HepG2 (cell line): ENCODE results near the gene TMEM63B. TPM values are rescaled to one million over a fixed set of nuclear protein-coding genes. Genes with fewer than 3 reads are reported as not detected.

Experiments used
- ATAD3A ChIP-seq: sonication (generic); formaldehyde crosslinking; IDR thresholded peaks from 2 replicates; pipeline ENCODE4 v1.4.0; 2020; ENCODE audit warnings: missing genetic modification reagents
- ATF3 ChIP-seq: sonication (generic); formaldehyde crosslinking; IDR thresholded peaks from 2 replicates; pipeline ENCODE4 v1.4.0; 2020; ENCODE audit warnings: missing genetic modification reagents
- CHD4 ChIP-seq: fragments of 200-600 bp; sonication (generic); IDR thresholded peaks from 2 replicates; pipeline ENCODE4 v1.7.0; 2017; ENCODE audit warnings: mild to moderate bottlenecking, low read length, borderline replicate concordance
- GTF3A ChIP-seq: sonication (generic); formaldehyde crosslinking; conservative IDR thresholded peaks from 2 replicates; pipeline ENCODE4 v1.4.0; 2020; ENCODE audit warnings: mild to moderate bottlenecking, missing genetic modification reagents
- HNF1B ChIP-seq: sonication (generic); formaldehyde crosslinking; IDR thresholded peaks from 2 replicates; pipeline ENCODE4 v1.5.1; 2020; ENCODE audit warnings: mild to moderate bottlenecking, moderate library complexity, missing genetic modification reagents
- IRF9 ChIP-seq: sonication (generic); formaldehyde crosslinking; IDR thresholded peaks from 2 replicates; pipeline ENCODE4 v1.8.0; 2022; ENCODE audit warnings: missing genetic modification reagents, mild to moderate bottlenecking, borderline replicate concordance
- KLF15 ChIP-seq: sonication (generic); formaldehyde crosslinking; IDR thresholded peaks from 2 replicates; pipeline ENCODE4 v1.8.1; 2023; ENCODE audit warnings: borderline replicate concordance, mild to moderate bottlenecking, inconsistent platforms, missing genetic modification reagents, mixed read lengths
- MAFK ChIP-seq, 2 experiments: IDR thresholded peaks in 1 of 2; conservative IDR thresholded peaks in 1 of 2; 2 replicates each; pipeline ENCODE4 v1.6.1; 2011; ENCODE audit warnings: improper control_type of control experiment in 2 of 2, low read length in 2 of 2
- MAX ChIP-seq: IDR thresholded peaks from 2 replicates; pipeline ENCODE4 v1.6.1; 2012; ENCODE audit warnings: inconsistent platforms
- MEIS1 ChIP-seq: sonication (generic); formaldehyde crosslinking; IDR thresholded peaks from 2 replicates; pipeline ENCODE4 v1.9.0; 2021; ENCODE audit warnings: mild to moderate bottlenecking, missing genetic modification reagents, moderate library complexity, borderline replicate concordance
- MIXL1 ChIP-seq: IDR thresholded peaks from 2 replicates; pipeline ENCODE4 v1.6.1; 2016
- MXD3 ChIP-seq: IDR thresholded peaks from 2 replicates; pipeline ENCODE4 v1.6.1; 2016; ENCODE audit warnings: mild to moderate bottlenecking, missing biosample characterization, missing genetic modification reagents
- NONO ChIP-seq, 2 experiments: fragments of 450-650 bp in 1 of 2; sonication (generic) in 1 of 2; formaldehyde crosslinking in 1 of 2; IDR thresholded peaks in 1 of 2; conservative IDR thresholded peaks in 1 of 2; 2 replicates each; pipeline versions ENCODE4 v1.6.1 to v1.8.0; 2017 to 2022; ENCODE audit warnings: mild to moderate bottlenecking in 1 of 2, missing genetic modification reagents in 1 of 2, moderate library complexity in 1 of 2
- RCOR2 ChIP-seq: IDR thresholded peaks from 2 replicates; pipeline ENCODE4 v1.6.1; 2016; ENCODE audit warnings: missing biosample characterization, missing genetic modification reagents
- THAP9 ChIP-seq: sonication (generic); formaldehyde crosslinking; IDR thresholded peaks from 2 replicates; pipeline ENCODE4; 2020; ENCODE audit warnings: missing genetic modification reagents, mild to moderate bottlenecking, borderline replicate concordance
- TIGD3 ChIP-seq: sonication (generic); formaldehyde crosslinking; IDR thresholded peaks from 2 replicates; pipeline ENCODE4 v1.5.1; 2020; ENCODE audit warnings: mild to moderate bottlenecking, missing genetic modification reagents, borderline replicate concordance
- U2AF1 ChIP-seq: fragments of 200-400 bp; formaldehyde crosslinking; optimal IDR thresholded peaks from 2 replicates; pipeline ENCODE3; 2017; ENCODE audit warnings: mild to moderate bottlenecking, low read depth, low read length
- XRCC5 ChIP-seq: fragments of 200-400 bp; formaldehyde crosslinking; optimal IDR thresholded peaks from 2 replicates; pipeline ENCODE3; 2017; ENCODE audit warnings: mild to moderate bottlenecking, low read length
- ZNF136 ChIP-seq: sonication (generic); formaldehyde crosslinking; IDR thresholded peaks from 2 replicates; pipeline ENCODE4 v1.8.1; 2022; ENCODE audit warnings: low read depth, mild to moderate bottlenecking, moderate library complexity, missing genetic modification reagents
- ZNF629 ChIP-seq: sonication (generic); formaldehyde crosslinking; conservative IDR thresholded peaks from 2 replicates; pipeline ENCODE4 v1.5.0; 2020; ENCODE audit warnings: missing genetic modification reagents
- ZNF703 ChIP-seq: sonication (generic); formaldehyde crosslinking; IDR thresholded peaks from 2 replicates; pipeline ENCODE4 v1.5.1; 2020; ENCODE audit warnings: missing genetic modification reagents, mild to moderate bottlenecking, moderate library complexity, borderline replicate concordance
- ZNF792 ChIP-seq: IDR thresholded peaks from 2 replicates; pipeline ENCODE4 v1.6.1; 2016
- polyA plus RNA-seq, 8 experiments: library from polyadenylated mRNA; depleted of rRNA in 3 of 8; stranded (reverse) in 7 of 8; unstranded in 1 of 8; fragments of >200 nt; fragmentation: Illumina TruSeq in 4 of 8; extraction: Trizol in 4 of 8; gene quantifications; 2 replicates each; pipeline versions ENCODE4 v1.2.1 to v1.2.3, GENCODE V29; 2011 to 2016; ENCODE audit warnings: low read depth in 4 of 8, missing spikeins in 1 of 8, mixed read lengths in 1 of 8; ENCODE audit not compliant: insufficient read depth in 1 of 8
- total RNA-seq, 5 experiments: library from RNA; depleted of rRNA; stranded (reverse); fragments of >200 nt; fragmentation: Illumina TruSeq; extraction: Trizol; gene quantifications; 2 replicates each; pipeline ENCODE4 v1.2.3, GENCODE V29; 2016; ENCODE audit warnings: low read depth in 1 of 5

Gene TMEM63B
- total and polyA plus RNA-seq, 2 of the 13 experiments (the other 11 are each of a cell fraction or from before 2014, with no cell fraction given) = 27.4 to 75.8 TPM

- TF ChIP-seq HNF1B (CRISPR knock-in tag) (no peak), GTF3A (no peak), CHD4 (peak; percentile 74), MXD3 (no peak), NONO (IDR thresholded peaks at IDR 0.05) (no peak), NONO (CRISPR knock-in tag; conservative IDR thresholded peaks at IDR 0.05) (no peak), MAX (no peak), ZNF792 (CRISPR knock-in tag) (no peak), ZNF136 (CRISPR knock-in tag) (0 out of 2 replicates have a peak, but pooled peaks have one; percentile 42), ZNF629 (CRISPR knock-in tag) (peak; percentile 93), KLF15 (CRISPR knock-in tag) (no peak), ZNF703 (CRISPR knock-in tag) (no peak), MIXL1 (0 out of 2 replicates have a peak, but pooled peaks have one; percentile 11), XRCC5 (no peak), TIGD3 (CRISPR knock-in tag) (no peak), ATAD3A (CRISPR knock-in tag) (no peak), IRF9 (CRISPR knock-in tag) (no peak), U2AF1 (no peak), ATF3 (no peak), THAP9 (no peak), RCOR2 (CRISPR knock-in tag) (0 out of 2 replicates have a peak, but pooled peaks have one; percentile 32), MEIS1 (CRISPR knock-in tag) (no peak), MAFK (conservative IDR thresholded peaks at IDR 0.05 in 1 of 2, IDR thresholded peaks at IDR 0.05 in 1 of 2; ENCODE audit: low read length in 2 of 2) (no peak)
These were observed 2.5 kb downstream of the TMEM63B start (continued) for GRCh38 chr6:44129841-44130322.
